GM18526 (cell line): ENCODE measurements around the gene AS3MT.

Source experiments
- POLR2A ChIP-seq: IDR thresholded peaks from 3 replicates; pipeline ENCODE4 v1.6.1; 2011; ENCODE audit not compliant: insufficient read length; ENCODE audit errors: extremely low read depth

The AS3MT gene

GRCh38 chr10:102856758-102857424 lies 12.4 kb upstream of the AS3MT start:
- TF ChIP-seq POLR2A = no peak

DNA sequence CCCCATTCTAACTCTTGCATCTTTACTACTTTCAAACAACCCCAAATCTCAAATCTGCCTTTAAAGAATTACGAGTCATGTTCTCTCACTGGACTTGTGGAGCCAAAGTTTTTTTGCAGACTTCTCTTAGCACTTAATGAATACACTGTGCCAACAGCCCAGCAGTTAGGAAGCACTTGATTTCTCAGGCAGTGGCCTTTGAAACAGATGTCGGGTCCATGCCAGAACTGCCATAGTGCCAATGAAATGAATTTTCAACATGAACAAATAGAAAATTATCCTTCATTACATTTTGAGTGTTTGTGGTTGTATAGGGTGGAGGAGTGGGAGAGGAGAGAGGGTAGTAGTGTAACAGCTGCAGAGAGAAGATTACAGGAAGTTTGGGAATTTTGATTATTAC lies 9.4 kb upstream of the AS3MT start:
- no peak for TF ChIP-seq POLR2A

DNA sequence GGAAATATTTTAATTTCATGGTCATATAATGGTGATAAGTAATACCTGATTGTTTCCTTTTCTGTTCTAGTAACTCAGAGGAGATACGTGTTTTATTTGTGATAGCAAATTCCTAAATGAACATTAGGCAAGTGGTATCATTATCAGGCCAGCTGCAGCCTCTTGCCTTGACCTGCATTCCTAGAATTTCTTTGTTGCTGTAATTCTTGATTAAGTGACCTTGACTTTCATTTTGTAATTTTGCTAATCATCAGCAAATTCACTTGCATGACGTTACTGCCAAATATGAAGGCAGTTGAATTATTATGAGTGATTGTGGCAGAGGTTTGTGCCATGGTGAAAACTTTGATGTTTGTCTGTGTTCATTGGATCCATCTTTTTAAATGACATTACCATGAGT lies 5.6 kb upstream of the AS3MT start:
- TF ChIP-seq POLR2A = no peak

GRCh38 chr10:102865620-102866019 lies 3.6 kb upstream of the AS3MT start:
- TF ChIP-seq POLR2A = no peak

- no peak for TF ChIP-seq POLR2A
These were observed 386 bp upstream of the AS3MT start for GRCh38 chr10:102868911-102869257.

GRCh38 chr10:102870221-102870620 lies 951 bp downstream of the AS3MT start:
- no peak for TF ChIP-seq POLR2A

- no peak for TF ChIP-seq POLR2A
These were observed 2.9 kb downstream of the AS3MT start for GRCh38 chr10:102872163-102872562.

DNA sequence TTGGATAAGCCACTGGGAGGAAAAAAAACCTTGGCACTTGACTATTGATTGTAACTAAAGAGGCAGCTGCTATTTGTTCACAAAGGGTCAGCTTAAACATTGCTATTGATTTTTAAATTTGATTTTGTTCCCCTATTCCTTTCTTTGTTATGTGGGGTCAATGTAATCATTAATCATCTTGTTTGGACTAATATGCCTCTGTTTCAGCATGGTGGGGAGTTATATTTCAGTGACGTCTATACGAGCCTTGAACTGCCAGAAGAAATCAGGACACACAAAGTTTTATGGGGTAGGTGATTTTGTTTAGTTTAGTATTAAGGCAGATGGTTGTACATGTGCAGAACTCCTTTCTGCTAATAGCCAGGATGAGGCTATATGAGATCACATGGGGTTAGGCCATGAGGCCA lies 7.5 kb downstream of the AS3MT start:
- TF ChIP-seq POLR2A = no peak

DNA sequence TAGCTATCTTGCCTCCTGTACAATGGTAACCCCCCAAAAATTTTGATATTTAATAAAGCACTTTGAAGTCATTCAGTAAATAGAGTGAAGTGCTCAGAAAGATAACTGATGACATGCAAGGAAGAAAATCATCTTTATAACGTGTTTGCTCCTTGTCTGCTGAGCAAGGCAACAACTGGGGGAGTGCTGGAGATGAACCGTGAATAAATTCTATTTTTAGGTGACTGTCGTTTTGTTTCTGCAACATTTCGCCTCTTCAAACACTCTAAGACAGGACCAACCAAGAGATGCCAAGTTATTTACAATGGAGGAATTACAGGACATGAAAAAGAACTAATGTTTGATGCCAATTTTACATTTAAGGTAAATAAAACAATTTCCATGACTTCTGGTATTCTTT lies 9.4 kb downstream of the AS3MT start:
- TF ChIP-seq POLR2A = no peak

- TF ChIP-seq POLR2A = no peak
These were observed 11.0 kb downstream of the AS3MT start for GRCh38 chr10:102880256-102880655.

GRCh38 chr10:102888048-102888447 lies 18.8 kb downstream of the AS3MT start:
- TF ChIP-seq POLR2A = no peak

DNA sequence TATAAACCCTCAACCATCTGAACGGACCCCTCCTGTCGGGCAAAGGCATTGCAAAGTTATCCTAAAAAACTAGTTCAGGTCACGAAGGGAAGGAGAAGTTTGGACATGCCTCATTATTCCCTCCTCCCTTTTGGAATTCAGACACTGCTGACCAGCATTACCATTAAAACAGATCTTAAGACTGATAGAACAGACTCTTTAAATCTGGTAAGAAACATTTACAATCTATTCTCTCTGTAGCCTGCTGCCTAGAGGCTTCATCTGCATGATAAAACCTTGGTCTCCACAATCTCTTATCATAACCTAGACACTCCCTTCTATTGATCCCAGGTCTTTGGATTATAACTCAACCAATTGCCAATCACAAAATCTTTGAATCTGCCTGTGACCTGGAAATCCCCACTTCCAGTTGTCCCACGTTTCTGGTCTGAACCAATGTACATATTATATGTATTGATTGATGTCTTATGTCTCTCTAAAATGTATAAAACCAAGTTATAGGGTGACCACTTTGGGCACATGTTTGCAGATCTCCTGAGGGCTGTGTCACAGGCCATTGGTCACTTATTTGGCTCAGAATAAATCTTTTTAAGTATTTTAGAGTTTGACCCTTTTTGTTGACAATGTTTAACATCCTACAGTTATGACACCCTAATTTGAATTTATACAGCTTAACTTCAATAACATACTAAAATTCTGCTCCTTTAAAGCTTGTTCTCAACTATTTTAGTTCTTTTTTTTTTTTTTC lies 25.4 kb downstream of the AS3MT start:
- no peak for TF ChIP-seq POLR2A

GRCh38 chr10:102900006-102900405 lies 30.7 kb downstream of the AS3MT start:
- no peak for TF ChIP-seq POLR2A

DNA sequence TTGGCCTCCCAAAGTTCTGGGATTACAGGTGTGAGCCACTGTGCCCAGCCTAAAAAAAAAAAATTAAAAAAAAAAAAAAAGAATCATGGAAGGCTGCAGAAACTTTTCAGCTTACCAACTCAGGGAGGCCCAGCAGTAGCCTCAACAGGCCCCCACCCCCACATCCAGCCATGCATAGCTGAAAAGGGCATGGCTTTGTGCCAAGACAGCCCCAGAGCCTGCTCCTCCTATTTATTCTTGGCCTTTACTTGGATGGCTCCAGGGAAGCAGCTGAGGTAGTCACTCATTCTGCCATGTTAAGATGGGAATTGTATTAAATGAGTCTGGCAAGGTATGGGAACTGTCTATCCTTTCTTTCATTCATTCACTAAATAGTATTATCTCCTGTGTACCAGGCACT lies 35.1 kb downstream of the AS3MT start:
- no peak for TF ChIP-seq POLR2A

GRCh38 chr10:102906507-102906906 lies 37.2 kb downstream of the AS3MT start:
- TF ChIP-seq POLR2A = no peak

GRCh38 chr10:102914781-102915180 lies 45.5 kb downstream of the AS3MT start:
- no peak for TF ChIP-seq POLR2A

DNA sequence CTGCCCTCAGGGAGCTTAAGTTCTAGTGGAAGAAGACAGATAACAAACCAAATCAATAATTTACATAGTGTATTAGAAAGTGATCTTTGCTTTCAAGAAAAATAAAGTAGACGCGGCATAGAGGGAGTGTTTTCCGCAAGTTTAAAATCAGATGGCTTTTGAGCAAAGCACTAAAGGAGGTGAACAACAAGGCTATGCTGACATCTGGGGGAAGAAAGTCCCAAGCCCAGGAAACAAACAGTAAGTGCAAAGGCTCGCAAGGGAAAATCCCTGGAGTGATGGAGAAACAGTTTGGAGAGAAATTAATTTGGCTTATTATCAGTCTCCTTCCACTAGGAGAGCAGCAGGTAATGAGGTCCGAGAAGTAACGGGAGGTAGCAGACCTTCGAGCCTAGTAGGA lies 46.9 kb downstream of the AS3MT start:
- no peak for TF ChIP-seq POLR2A
